Metanephros (tissue), 1 donor: Measurements from ENCODE around the gene VWC2L. TPM values are rescaled to one million over a fixed set of nuclear protein-coding genes. Genes with fewer than 3 reads are reported as not detected.

ENCODE experiments used
- total RNA-seq: library from RNA; depleted of rRNA; stranded (reverse); fragments of >200 nt; gene quantifications from one replicate; pipeline ENCODE4 v1.2.3, GENCODE V29; 2014

Gene VWC2L
- 0.35 TPM for total RNA-seq

GRCh38 chr2:214410918-214411554, at the start of gene VWC2L:
TSS of gene VWC2L (plus strand) at chr2:214411054. CDS start at chr2:214414194, 3,140 bp downstream.

